ENCODE results near the gene OTOP3.
"Not testable (repeated sequence)": the region's sequence is repeated elsewhere in the genome, so short reads cannot be mapped to it uniquely, and the experiment has no call there.

Gene OTOP3

DNA sequence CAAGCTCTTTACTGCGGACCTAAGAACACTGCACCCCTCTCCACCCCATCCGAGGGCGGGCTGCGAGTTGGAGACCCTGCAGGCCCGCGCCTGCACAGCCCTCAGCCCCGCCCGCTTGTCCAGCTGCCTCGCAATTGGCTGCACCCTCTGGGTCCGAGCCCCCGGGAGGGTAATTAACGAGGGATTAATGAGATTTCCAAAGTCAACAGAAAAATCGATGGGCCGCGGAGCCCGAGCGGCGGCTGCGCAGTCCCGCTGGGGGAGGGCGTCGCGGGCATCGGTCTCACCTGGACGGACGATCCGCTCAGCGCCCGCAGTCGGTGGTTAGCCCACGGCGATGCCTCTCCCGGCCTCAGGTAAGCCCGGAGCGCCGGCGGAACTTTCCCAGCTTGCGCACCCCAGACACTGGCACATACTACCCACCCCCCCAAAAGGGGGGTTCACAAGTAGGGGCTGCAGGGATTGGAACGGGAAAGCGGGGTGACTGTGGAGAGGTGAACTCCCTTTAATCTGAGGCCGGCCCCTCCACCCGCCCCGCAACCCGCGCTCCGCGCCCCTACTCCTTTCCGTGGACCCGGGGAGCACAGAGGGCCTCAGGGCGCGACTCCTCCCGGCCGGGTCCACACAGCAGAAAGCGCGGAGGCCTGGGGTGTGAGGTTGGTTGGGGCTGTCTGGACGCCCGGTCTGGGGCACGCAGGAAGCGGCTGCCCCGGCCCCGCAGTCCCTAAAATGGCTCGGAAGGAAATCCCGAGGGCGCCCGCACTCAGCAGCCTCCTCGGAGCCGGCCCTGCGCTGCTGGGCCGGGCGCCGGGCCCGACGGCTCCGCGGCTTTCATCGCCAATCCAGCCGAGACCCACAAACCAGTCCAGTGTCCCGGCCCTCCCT, at the start of gene OTOP3:
OTOP3 (plus strand) TSS at position 314 of the 885 bp plus-strand sequence; CDS start at position 338, 24 bp downstream.
- DNase-seq: no peak

- no peak for DNase-seq
Observed at GRCh38 chr17:74888469-74888868, 47.2 kb upstream of the OTOP3 start.

DNA sequence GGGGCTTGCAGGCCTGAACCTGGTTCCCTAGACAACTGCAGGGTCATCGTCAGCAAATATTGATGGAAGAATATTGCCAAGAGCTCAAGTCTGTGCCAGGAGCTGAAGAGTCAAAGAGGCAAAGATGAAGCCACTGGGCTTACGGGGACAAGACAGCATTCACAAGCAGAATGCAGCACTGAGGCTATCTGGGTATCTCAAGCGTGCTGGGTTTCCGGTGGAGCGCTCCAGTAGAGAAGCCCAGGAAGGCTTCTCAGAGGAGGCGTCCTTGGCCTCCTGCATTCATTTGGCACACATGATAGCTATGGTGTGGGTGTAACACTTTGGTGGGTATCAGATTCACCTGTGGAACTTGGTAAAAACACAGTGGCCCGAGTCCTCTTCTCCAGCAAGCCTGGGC, 45.1 kb upstream of the OTOP3 start:
- no peak for DNase-seq

- no peak for DNase-seq
Observed at GRCh38 chr17:74892013-74892841, 43.5 kb upstream of the OTOP3 start.

DNA sequence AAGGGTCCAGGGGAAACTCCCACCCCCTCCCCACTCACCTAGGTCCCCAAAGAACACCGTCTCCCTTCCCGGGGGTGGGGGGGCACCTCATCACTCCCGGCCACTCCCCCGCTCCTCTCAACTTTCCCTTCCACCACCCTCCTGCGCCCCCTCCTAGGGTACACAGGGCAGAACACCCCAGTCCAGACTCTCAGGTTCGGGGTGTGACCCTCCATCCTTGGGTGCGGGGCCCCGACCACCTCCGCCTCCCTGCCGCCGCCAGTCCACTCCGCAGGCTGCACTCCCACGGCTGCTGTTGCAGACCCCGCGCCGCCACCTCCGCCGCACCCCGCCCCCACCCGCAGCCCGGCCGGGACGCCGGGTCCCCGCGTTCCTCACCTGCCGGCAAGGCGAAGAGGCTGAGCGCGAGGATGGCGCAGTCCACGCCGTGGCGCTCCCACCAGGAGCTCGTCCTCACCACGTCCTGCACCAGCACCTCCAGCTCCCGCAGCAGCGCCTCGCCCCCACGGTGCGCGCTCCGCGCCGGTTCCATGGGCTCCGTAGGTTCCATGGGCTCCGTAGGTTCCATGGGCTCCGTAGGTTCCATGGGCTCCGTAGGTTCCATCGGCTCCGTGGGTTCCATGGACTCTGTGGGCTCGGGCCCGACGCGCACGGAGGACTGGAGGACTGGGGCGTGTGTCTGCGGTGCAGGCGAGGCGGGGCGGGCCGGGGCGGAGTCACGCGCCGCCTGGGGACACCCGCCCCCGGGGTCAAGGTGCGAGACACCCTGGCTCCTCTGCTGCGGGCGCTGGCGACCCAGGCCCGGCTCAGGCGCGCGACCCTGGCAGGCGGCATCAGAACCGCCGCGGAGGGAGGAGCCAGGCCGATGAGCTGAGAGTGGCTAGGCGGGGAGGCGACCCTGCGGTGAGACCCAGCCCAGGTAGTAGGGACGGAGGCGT, 42.5 kb upstream of the OTOP3 start, which contains the start of gene FADS6:
FADS6 (minus strand) TSS at position 660 of the 938 bp plus-strand sequence; CDS start at position 622, 38 bp downstream.
- no peak for DNase-seq

DNA sequence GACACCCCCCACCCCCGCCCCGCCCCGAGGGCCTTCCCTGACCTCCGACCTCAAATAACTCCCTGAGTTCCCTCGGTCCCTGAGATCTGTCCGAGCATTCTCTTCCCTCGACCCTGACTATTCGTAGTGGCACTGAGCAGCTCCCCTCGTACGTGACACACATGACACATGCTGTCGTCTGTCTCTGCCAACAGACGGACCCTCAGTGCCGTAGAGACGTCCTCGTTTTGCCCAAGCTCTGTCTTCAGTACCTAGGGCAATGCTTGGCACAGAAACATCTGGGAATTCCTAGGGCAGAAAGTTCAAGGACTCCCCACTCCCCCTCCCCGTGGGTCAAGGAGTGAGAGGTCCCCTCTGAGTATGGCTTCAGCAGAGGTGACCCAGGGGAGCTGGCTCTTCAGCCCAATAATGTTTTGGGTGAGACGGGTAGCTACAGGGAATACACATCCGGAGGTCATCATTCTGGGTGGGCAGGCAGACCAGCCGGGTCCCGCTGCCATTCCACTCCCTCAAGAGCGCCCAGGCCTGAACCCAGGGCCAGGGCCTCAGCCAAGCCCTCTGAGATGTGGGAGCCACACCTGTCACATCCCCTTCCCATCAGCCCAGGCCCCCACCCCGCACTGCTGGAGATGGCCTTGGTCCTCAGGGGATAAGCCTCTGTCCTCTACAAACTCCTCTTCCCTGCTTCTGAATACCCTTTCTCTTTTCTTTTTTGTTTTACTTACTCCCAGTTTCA, 41.6 kb upstream of the OTOP3 start:
- DNase-seq: no peak

GRCh38 chr17:74898376-74898946, 37.2 kb upstream of the OTOP3 start:
- no peak for DNase-seq

DNA sequence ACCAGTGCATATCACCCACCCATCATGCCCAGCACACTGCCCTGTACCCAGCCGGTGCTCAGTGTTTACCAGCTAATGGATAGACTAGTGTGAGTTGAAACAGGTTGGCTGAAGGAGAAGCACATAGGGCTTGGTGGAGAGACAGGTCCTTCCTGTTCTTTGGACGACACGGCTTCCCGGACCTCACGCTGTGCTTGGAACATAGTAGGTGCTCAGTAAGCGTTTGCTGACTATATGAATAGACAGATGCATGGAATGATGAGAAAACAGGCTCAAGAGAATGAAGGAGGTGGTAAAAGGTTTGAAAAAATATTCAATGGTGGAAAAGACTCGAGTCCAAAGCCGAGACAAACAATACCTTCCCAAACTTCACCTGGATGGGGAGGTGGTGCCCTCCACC, 35.5 kb upstream of the OTOP3 start:
- no peak for DNase-seq

GRCh38 chr17:74901353-74902135, 34.2 kb upstream of the OTOP3 start:
- no peak for DNase-seq

DNA sequence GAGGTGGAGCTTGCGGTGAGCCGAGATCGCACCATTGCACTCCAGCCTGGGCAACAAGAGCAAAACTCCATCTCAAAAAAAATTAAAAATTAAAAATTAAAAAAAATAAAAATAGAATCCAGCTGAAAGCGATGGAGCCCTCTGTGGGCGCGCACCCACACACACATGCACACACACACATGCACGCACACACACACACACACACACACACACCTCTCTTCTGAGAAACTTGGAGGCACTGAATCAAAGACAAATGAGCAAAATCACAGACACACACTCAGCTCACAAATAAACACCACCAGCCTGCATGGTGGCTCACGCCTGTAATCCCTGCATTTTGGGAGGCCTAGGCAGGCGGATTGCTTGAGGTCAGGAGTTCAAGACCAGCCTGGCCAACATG, 32.7 kb upstream of the OTOP3 start:
- DNase-seq: no peak

DNA sequence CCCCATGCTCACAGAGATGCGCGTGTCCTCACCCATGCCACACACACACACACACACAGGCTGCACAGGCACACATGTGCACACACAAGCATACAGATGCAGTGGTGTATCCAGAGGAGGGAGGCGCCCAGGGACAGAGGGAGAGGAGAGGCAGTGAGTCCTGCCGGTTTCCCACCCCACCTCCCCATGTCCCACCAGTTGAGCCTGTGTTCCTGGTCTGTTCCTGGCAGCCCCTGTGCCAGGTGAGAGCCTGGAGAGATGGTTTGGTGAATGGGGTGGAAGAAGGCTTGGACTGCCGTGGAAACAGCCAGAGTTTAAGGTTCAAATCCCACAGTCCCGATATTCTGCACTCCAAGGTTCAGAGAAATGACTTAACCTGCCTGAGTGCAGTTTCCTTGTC, 32.0 kb upstream of the OTOP3 start:
- no peak for DNase-seq

DNA sequence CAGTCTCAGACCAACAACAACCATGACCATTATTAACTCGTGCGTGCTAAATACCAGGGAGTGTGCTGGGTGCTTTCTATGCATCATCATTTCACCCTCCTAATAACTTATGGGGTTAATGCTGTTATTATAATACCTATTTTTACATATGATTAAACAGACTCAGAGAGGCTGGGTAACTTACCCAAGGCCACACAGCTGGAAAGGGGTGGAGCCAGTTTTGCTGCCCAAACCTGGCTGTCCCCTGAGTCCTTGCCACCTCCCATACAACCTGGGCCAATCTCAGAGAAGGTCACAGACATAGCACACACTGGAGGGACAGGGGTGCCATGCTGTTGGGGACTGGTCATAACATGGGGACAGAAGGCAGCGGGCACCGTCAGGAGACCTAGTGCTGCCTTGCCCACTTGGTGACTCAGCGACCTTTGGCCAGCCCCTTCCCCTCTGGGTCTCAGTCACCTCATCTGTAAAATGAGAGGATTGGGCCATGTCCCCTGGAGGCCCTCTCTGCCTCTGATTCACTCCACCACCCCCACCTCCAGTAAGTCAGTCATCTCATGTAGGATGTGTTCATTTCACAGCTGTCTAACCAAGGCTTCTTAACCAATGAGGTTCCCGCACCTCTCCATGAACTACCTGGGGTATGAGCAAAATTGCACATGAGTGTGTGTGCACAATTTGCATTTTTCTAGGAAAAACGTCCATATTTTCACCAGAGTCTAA, 30.9 kb upstream of the OTOP3 start:
- no peak for DNase-seq

DNA sequence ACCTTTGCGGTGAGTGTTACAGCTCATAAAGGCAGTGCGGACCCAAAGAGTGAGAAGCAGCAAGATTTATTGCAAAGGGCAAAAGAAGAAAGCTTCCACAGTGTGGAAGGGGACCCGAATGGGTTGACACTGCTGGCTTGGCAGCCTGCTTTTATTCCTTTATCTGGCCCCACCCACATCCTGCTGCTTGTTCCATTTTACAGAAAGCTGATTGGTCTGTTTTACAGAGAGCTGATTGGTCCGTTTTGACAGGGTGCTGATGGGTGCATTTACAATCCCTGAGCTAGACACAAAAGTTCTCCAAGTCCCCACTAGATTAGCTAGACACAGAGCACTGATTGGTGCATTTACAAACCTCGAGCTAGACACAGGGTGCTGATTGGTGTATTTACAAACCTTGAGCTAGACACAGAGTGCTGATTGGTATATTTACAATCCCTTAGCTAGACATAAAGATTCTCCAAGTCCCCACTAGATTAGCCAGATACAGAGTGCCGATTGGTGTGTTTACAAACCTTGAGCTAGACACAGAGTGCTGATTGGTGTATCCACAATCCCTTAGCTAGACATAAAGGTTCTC, 29.4 kb upstream of the OTOP3 start:
- not testable (repeated sequence) for DNase-seq

DNA sequence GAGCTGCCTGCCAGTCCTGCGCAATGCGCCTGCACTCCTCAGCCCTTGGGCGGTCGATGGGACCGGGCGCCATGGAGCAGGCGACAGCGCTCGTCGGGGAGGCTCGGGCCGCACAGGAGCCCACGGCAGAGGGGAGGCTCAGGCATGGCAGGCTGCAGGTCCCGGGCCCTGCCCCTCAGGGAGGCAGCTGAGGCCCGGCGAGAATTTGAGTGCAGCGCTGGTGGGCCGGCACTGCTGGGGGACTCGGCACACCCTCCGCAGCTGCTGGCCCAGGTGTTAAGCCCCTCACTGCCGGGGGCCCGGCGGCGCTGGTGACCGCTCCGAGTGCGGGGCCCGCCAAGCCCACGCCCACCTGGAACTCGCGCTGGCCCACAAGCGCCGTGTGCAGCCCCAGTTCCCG, 28.7 kb upstream of the OTOP3 start:
- no peak for DNase-seq

GRCh38 chr17:74909097-74909496, 26.6 kb upstream of the OTOP3 start:
- DNase-seq: not testable (repeated sequence)

DNA sequence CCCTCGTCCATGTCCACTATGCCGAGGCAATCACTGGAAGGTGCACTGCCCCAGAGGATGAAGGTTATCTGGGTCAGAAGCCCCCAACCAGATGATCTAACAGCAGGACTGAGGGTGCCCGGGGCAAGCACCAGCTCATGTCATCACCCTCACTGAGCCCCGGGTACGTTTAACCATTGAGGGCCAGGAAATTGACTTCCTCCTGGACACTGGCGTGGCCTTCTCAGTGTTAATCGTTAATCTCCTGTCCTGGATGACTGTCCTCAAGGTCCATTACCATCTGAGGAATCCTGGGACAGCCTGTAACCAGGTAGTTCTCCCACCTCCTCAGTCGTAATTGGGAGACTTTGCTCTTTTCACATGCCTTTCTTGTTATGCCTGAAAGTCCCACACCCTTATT, 24.3 kb upstream of the OTOP3 start:
- not testable (repeated sequence) for DNase-seq

DNA sequence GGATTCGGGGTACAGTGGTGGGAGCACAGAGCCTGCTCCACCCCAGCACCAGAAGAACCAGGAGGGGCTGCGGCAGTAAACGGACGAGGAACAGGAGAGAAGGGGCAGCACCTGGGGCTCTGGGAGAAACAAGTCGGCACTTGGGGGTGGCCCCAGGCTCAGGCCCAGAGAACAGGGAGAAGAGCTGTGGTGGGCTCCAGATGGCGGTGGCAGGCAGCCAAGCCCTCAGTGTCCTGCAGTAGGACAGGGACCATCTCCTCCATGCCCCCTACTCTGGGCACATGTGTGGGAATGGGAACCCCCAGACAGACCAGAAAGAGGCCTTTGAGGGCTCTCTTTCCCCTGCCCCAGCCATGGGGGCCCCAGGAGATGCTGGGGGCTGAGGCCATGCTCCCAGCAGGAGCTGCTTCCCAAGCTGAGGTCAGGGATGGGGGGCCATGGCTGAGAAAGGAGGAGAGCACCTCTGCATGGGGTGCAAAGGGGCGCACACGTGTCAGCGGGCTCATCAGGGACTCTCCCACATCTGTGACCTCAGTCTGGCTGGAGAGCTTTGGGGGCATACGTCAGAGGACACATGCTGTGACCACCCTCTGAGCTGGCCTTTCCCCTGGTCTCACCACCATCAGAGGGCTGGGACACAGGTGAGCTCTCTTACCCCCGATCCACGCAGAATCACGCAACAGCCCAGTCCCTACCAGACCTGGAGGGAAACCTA, 19.4 kb upstream of the OTOP3 start:
- DNase-seq: no peak

- no peak for DNase-seq
Observed at GRCh38 chr17:74916851-74917199, 18.9 kb upstream of the OTOP3 start.

- DNase-seq: no peak
Observed at GRCh38 chr17:74917430-74917829, 18.3 kb upstream of the OTOP3 start.

All from activated effector memory CD4-positive, alpha-beta T cell treated with Interleukin-2 at 50 U/mL for 16 hours (primary cell).